Mesendoderm (in vitro differentiated cells): Measurements from ENCODE around the gene THSD7A.

Experiments used
- DNase-seq: peaks from one replicate; pipeline ENCODE4 v3.0.0; 2013
- H2AK5ac ChIP-seq: 2 replicates; pipeline ENCODE4 v1.6.1; 2013; ENCODE audit warnings: low read length, inconsistent platforms
- H2BK120ac ChIP-seq: 2 replicates; pipeline ENCODE4 v1.6.1; 2013; ENCODE audit warnings: low read depth, mild to moderate bottlenecking, low read length, moderate library complexity, mixed read lengths
- H2BK15ac ChIP-seq: replicated peaks from 2 replicates; pipeline ENCODE4 v1.6.1; 2013; ENCODE audit warnings: low read depth, mild to moderate bottlenecking, moderate library complexity
- H2BK5ac ChIP-seq: 2 replicates; pipeline ENCODE4 v1.6.1; 2013; ENCODE audit warnings: low read length, inconsistent platforms
- H3K18ac ChIP-seq: 2 replicates; pipeline ENCODE4 v1.6.1; 2013; ENCODE audit warnings: mild to moderate bottlenecking, low read length, mixed read lengths
- H3K23ac ChIP-seq: one replicate; pipeline ENCODE4 v1.6.1; 2013; ENCODE audit warnings: low read length
- H3K27ac ChIP-seq: 2 replicates; pipeline ENCODE4 v1.5.1; 2013; ENCODE audit warnings: low read depth, mild to moderate bottlenecking, inconsistent platforms, low read length, moderate library complexity
- H3K27me3 ChIP-seq: 2 replicates; pipeline ENCODE4 v1.6.1; 2013; ENCODE audit warnings: low read length, control low read depth, mild to moderate bottlenecking, inconsistent platforms; ENCODE audit not compliant: insufficient read depth, poor library complexity
- H3K36me3 ChIP-seq: 2 replicates; pipeline ENCODE4 v1.6.1; 2013; ENCODE audit warnings: low read length, inconsistent platforms; ENCODE audit not compliant: control insufficient read depth, insufficient read depth
- H3K4ac ChIP-seq: one replicate; pipeline ENCODE4 v1.6.1; 2013; ENCODE audit warnings: low read depth, mild to moderate bottlenecking, low read length, moderate library complexity
- H3K4me1 ChIP-seq: 2 replicates; pipeline ENCODE4 v1.6.1; 2013; ENCODE audit warnings: low read depth, low read length, inconsistent platforms; ENCODE audit not compliant: control insufficient read depth
- H3K4me2 ChIP-seq: 2 replicates; pipeline ENCODE4 v1.6.1; 2013; ENCODE audit warnings: low read length
- H3K4me3 ChIP-seq: 2 replicates; pipeline ENCODE4 v1.5.1; 2013; ENCODE audit warnings: mild to moderate bottlenecking, low read length
- H3K56ac ChIP-seq: one replicate; pipeline ENCODE4 v1.6.1; 2013; ENCODE audit warnings: low read length
- H3K79me1 ChIP-seq: 2 replicates; pipeline ENCODE4 v1.6.1; 2013; ENCODE audit warnings: low read length, inconsistent platforms
- H3K79me2 ChIP-seq: 2 replicates; pipeline ENCODE4 v1.6.1; 2013; ENCODE audit warnings: mild to moderate bottlenecking, low read length; ENCODE audit not compliant: control insufficient read depth, insufficient read depth
- H3K9ac ChIP-seq: 2 replicates; pipeline ENCODE4 v1.6.1; 2013; ENCODE audit warnings: low read length, inconsistent platforms
- H4K5ac ChIP-seq: one replicate; pipeline ENCODE4 v1.6.1; 2013; ENCODE audit warnings: low read length
- H4K8ac ChIP-seq: one replicate; pipeline ENCODE4 v1.6.1; 2013; ENCODE audit warnings: low read depth, mild to moderate bottlenecking, control low read depth, low read length, moderate library complexity
- WGBS: extraction: QIAGEN DNeasy Blood & Tissue Kit; methylation state at CpG from one replicate; pipeline ENCODE4 v1.1.7; 2013; ENCODE audit warnings: low lambda C conversion rate, missing lambda C conversion rate; ENCODE audit not compliant: insufficient coverage; ENCODE audit errors: extremely low coverage; 5-methylcytosine and 5-hydroxymethylcytosine counted together

THSD7A gene

GRCh38 chr7:11667810-11668185, 164.2 kb downstream of the THSD7A start:
- no peak overlapping the region for H3K4me2 ChIP-seq
- WGBS = no CpG with 5 or more reads among the region's 2 CpGs
- no peak overlapping the region for H3K4me3 ChIP-seq

GRCh38 chr7:11667071-11667809, 164.8 kb downstream of the THSD7A start:
- Histone ChIP-seq H3K79me2 (no peaks in the 10 kb centered on the region), H3K4me2 (no peak overlapping the region), H3K4ac (no peak overlapping the region), H2AK5ac (no peak overlapping the region), H3K27ac (no peak overlapping the region), H3K18ac (no peak overlapping the region), H3K56ac (no peak overlapping the region), H2BK15ac (no peak overlapping the region), H2BK120ac (no peak overlapping the region), H3K9ac (no peak overlapping the region), H3K4me3 (no peak overlapping the region), H3K36me3 (no peaks in the 10 kb centered on the region), H2BK5ac (no peak overlapping the region), H4K8ac (no peak overlapping the region), H3K79me1 (no peaks in the 10 kb centered on the region), H3K23ac (no peak overlapping the region), H3K4me1 (no peaks in the 10 kb centered on the region), H3K27me3 (no peaks in the 10 kb centered on the region), H4K5ac (no peak overlapping the region)
- DNase-seq = no peak
- WGBS = 100% methylated on average over 2 of the region's 7 CpGs

More at GRCh38 chr7:11667810-11668185, 164.2 kb downstream of the THSD7A start:
- Histone ChIP-seq H3K4me1 (no peaks in the 10 kb centered on the region), H2BK120ac (no peak overlapping the region), H3K27ac (no peak overlapping the region), H3K9ac (no peak overlapping the region), H3K56ac (no peak overlapping the region), H3K4ac (no peak overlapping the region), H2AK5ac (no peak overlapping the region), H4K5ac (no peak overlapping the region), H3K36me3 (no peaks in the 10 kb centered on the region), H3K27me3 (no peaks in the 10 kb centered on the region), H2BK5ac (no peak overlapping the region), H3K79me2 (no peaks in the 10 kb centered on the region), H3K23ac (no peak overlapping the region), H4K8ac (no peak overlapping the region), H3K18ac (no peak overlapping the region), H2BK15ac (no peak overlapping the region), H3K79me1 (no peaks in the 10 kb centered on the region)
- no peak for DNase-seq

- Histone ChIP-seq H3K56ac (no peak overlapping the region), H3K4me1 (no peaks in the 10 kb centered on the region), H3K36me3 (no peaks in the 10 kb centered on the region), H3K27me3 (no peaks in the 10 kb centered on the region), H3K4me3 (no peak overlapping the region), H2AK5ac (no peak overlapping the region), H3K4me2 (no peak overlapping the region), H3K9ac (no peak overlapping the region), H3K27ac (no peak overlapping the region), H3K4ac (no peak overlapping the region), H2BK5ac (no peak overlapping the region), H3K23ac (no peak overlapping the region), H3K79me1 (no peaks in the 10 kb centered on the region), H4K8ac (no peak overlapping the region), H2BK15ac (no peak overlapping the region), H3K18ac (no peak overlapping the region), H4K5ac (no peak overlapping the region), H3K79me2 (no peaks in the 10 kb centered on the region), H2BK120ac (no peak overlapping the region)
- WGBS = no CpG with 5 or more reads among the region's 3 CpGs
- DNase-seq = no peak
Observed at GRCh38 chr7:11665357-11665756, 166.6 kb downstream of the THSD7A start.

- no peaks in the 10 kb centered on the region for H3K79me2 ChIP-seq
- H4K5ac ChIP-seq = no peak overlapping the region
- no peak overlapping the region for H3K18ac ChIP-seq
- H3K9ac ChIP-seq = no peak overlapping the region
- H3K4me3 ChIP-seq = no peak overlapping the region
- H3K56ac ChIP-seq = no peak overlapping the region
- no peak overlapping the region for H2BK5ac ChIP-seq
- no peaks in the 10 kb centered on the region for H3K36me3 ChIP-seq
- no peak overlapping the region for H3K4ac ChIP-seq
- no peak overlapping the region for H4K8ac ChIP-seq
- no peaks in the 10 kb centered on the region for H3K79me1 ChIP-seq
- no peak overlapping the region for H2AK5ac ChIP-seq
- no peak for DNase-seq
- H3K4me1 ChIP-seq = no peaks in the 10 kb centered on the region
- no CpG with 5 or more reads among the region's 1 CpG for WGBS
- H2BK120ac ChIP-seq = no peak overlapping the region
- no peak overlapping the region for H2BK15ac ChIP-seq
- H3K27ac ChIP-seq = no peak overlapping the region
- no peak overlapping the region for H3K4me2 ChIP-seq
- no peaks in the 10 kb centered on the region for H3K27me3 ChIP-seq
- H3K23ac ChIP-seq = no peak overlapping the region
Observed at GRCh38 chr7:11655642-11656041, 176.4 kb downstream of the THSD7A start.

GRCh38 chr7:11655163-11655562, 176.8 kb downstream of the THSD7A start:
- Histone ChIP-seq H3K4me2 (no peak overlapping the region), H2BK120ac (no peak overlapping the region), H3K4me3 (no peak overlapping the region), H3K79me1 (no peaks in the 10 kb centered on the region), H3K36me3 (no peaks in the 10 kb centered on the region), H2BK5ac (no peak overlapping the region), H3K9ac (no peak overlapping the region), H4K5ac (no peak overlapping the region), H3K4ac (no peak overlapping the region), H3K56ac (no peak overlapping the region), H3K79me2 (no peaks in the 10 kb centered on the region), H2AK5ac (no peak overlapping the region), H4K8ac (no peak overlapping the region), H3K27me3 (no peaks in the 10 kb centered on the region), H3K4me1 (no peaks in the 10 kb centered on the region), H3K23ac (no peak overlapping the region), H3K18ac (no peak overlapping the region), H2BK15ac (no peak overlapping the region), H3K27ac (no peak overlapping the region)
- DNase-seq = no peak

- Histone ChIP-seq H3K4ac (no peak overlapping the region), H2BK5ac (no peak overlapping the region), H4K8ac (no peak overlapping the region), H3K27me3 (no peaks in the 10 kb centered on the region), H3K4me2 (no peak overlapping the region), H3K36me3 (no peaks in the 10 kb centered on the region), H3K4me3 (no peak overlapping the region), H2BK120ac (no peak overlapping the region), H3K9ac (no peak overlapping the region), H3K79me1 (no peaks in the 10 kb centered on the region), H3K4me1 (no peaks in the 10 kb centered on the region), H2AK5ac (no peak overlapping the region), H3K23ac (no peak overlapping the region), H3K56ac (no peak overlapping the region), H3K79me2 (no peaks in the 10 kb centered on the region), H2BK15ac (no peak overlapping the region), H3K27ac (no peak overlapping the region), H4K5ac (no peak overlapping the region), H3K18ac (no peak overlapping the region)
- DNase-seq = no peak
- WGBS = no CpG with 5 or more reads among the region's 3 CpGs
Observed at GRCh38 chr7:11650500-11650899, 181.5 kb downstream of the THSD7A start.
